Endothelial cell of umbilical vein (primary cell): ENCODE measurements around the gene NHS. TPM values are rescaled to one million over a fixed set of nuclear protein-coding genes. Genes with fewer than 3 reads are reported as not detected.

Experiments used
- BruUV-seq: library from RNA; stranded (reverse); fragments of 400-500 nt; replicated peaks from 2 replicates; lab custom pipeline; 2021; lab: Mats Ljungman, UMichigan
- CTCF ChIA-PET: fragments of 300-600, 350-600 bp; sonication (Branson Sonifier 250); formaldehyde crosslinking; loops from one replicate; lab custom pipeline; 2021; ENCODE audit warnings: antibody characterized with exemption, inconsistent platforms; lab: Charles Lee
- POLR2A ChIA-PET: fragments of 300-600, 350-600 bp; sonication (Branson Sonifier 250); formaldehyde crosslinking; loops from one replicate; lab custom pipeline; 2021; ENCODE audit warnings: antibody characterized with exemption, inconsistent platforms; lab: Charles Lee
- DNase-seq: peaks from one replicate; pipeline ENCODE4 v3.0.0-alpha.2; 2011; ENCODE audit warnings: low read depth, low spot score
- FAIRE-seq: peaks from 2 replicates; lab custom pipeline; 2011; peaks lifted over from hg19 to GRCh38; lab: Jason Lieb, UNC
- H2AFZ ChIP-seq: 2 replicates; pipeline ENCODE4 v1.6.0; 2012; ENCODE audit warnings: low read depth, low read length, control low read depth, inconsistent platforms
- H3K27ac ChIP-seq: 2 replicates; pipeline ENCODE4 v1.5.1; 2011; ENCODE audit warnings: low read depth, mild to moderate bottlenecking, control low read depth, low read length, moderate library complexity; ENCODE audit not compliant: insufficient read depth
- H3K27me3 ChIP-seq, 2 experiments: 2 replicates each; pipeline versions ENCODE4 v1.6.0 to v1.6.1; 2011; ENCODE audit warnings: low read length in 2 of 2, mixed read lengths in 1 of 2; ENCODE audit not compliant: control insufficient read depth in 2 of 2, insufficient read depth in 2 of 2
- H3K36me3 ChIP-seq, 2 experiments: 2 replicates in 1 of 2; 3 replicates in 1 of 2; pipeline ENCODE4 v1.5.1; 2011; ENCODE audit warnings: low read length in 2 of 2, mild to moderate bottlenecking in 1 of 2, moderate library complexity in 1 of 2; ENCODE audit not compliant: control insufficient read depth in 2 of 2, insufficient read depth in 2 of 2; ENCODE audit errors: extremely low read depth in 1 of 2
- H3K4me1 ChIP-seq: 3 replicates; pipeline ENCODE4 v1.5.1; 2011; ENCODE audit warnings: mild to moderate bottlenecking, low read length; ENCODE audit not compliant: control insufficient read depth, insufficient read depth; ENCODE audit errors: extremely low read depth
- H3K4me2 ChIP-seq: 2 replicates; pipeline ENCODE4 v1.6.1; 2011; ENCODE audit warnings: low read length, control low read depth, mixed read lengths; ENCODE audit not compliant: insufficient read depth
- H3K4me3 ChIP-seq, 3 experiments: fragments of 200-600 bp in 1 of 3; sonication (generic), shearing (Covaris generic) in 1 of 3; replicated peaks in 1 of 3; 2 replicates each; pipeline ENCODE4 v1.5.1; 2011 to 2016; ENCODE audit warnings: control low read depth in 3 of 3, low read length in 3 of 3, mild to moderate bottlenecking in 2 of 3, inconsistent platforms in 1 of 3, low read depth in 1 of 3, moderate library complexity in 1 of 3; ENCODE audit not compliant: insufficient read depth in 1 of 3
- H3K79me2 ChIP-seq: 2 replicates; pipeline ENCODE4 v1.6.0; 2012; ENCODE audit warnings: low read length, inconsistent platforms; ENCODE audit not compliant: control insufficient read depth, insufficient read depth
- H3K9ac ChIP-seq: replicated peaks from 2 replicates; pipeline ENCODE3; 2011; ENCODE audit warnings: low read length, control low read depth; ENCODE audit not compliant: insufficient read depth; ENCODE audit errors: extremely low read depth
- H3K9me1 ChIP-seq: replicated peaks from 3 replicates; pipeline ENCODE4 v1.6.0; 2011; ENCODE audit warnings: mild to moderate bottlenecking, low read length; ENCODE audit not compliant: control insufficient read depth, insufficient read depth; ENCODE audit errors: extremely low read depth
- H3K9me3 ChIP-seq: replicated peaks from 2 replicates; pipeline ENCODE4 v1.5.1; 2012; ENCODE audit warnings: low read length, inconsistent platforms; ENCODE audit not compliant: control insufficient read depth, insufficient read depth
- H4K20me1 ChIP-seq: replicated peaks from 2 replicates; pipeline ENCODE3; 2011; ENCODE audit warnings: mild to moderate bottlenecking, low read length; ENCODE audit not compliant: control insufficient read depth, insufficient read depth; ENCODE audit errors: extremely low read depth
- EZH2 ChIP-seq: IDR thresholded peaks from 2 replicates; pipeline ENCODE4 v1.6.1; 2012; ENCODE audit warnings: borderline replicate concordance, low read depth, mild to moderate bottlenecking, moderate library complexity, low read length, inconsistent platforms; ENCODE audit not compliant: severe bottlenecking
- FOS ChIP-seq: IDR thresholded peaks from 2 replicates; pipeline ENCODE4 v1.6.1; 2011; ENCODE audit warnings: mild to moderate bottlenecking, low read length, moderate library complexity, borderline replicate concordance; ENCODE audit not compliant: insufficient read depth
- GATA2 ChIP-seq: IDR thresholded peaks from 2 replicates; pipeline ENCODE4 v1.7.0; 2011; ENCODE audit warnings: low read depth, mild to moderate bottlenecking, moderate library complexity, mixed read lengths, low read length; ENCODE audit not compliant: insufficient read length, insufficient read depth
- JUN ChIP-seq: IDR thresholded peaks from 2 replicates; pipeline ENCODE4 v1.6.1; 2011; ENCODE audit warnings: borderline replicate concordance, low read depth; ENCODE audit not compliant: insufficient read length, insufficient read depth
- MYC ChIP-seq: IDR thresholded peaks from one replicate; pipeline ENCODE4 v1.6.1; 2011; ENCODE audit warnings: mild to moderate bottlenecking, low read depth, low read length
- POLR2A ChIP-seq: IDR thresholded peaks from 2 replicates; pipeline ENCODE4 v1.6.1; 2012; ENCODE audit warnings: low read depth, mild to moderate bottlenecking, control low read depth, low read length
- POLR2AphosphoS5 ChIP-seq: IDR thresholded peaks from 2 replicates; pipeline ENCODE4 v1.6.1; 2012; ENCODE audit warnings: low read depth, mild to moderate bottlenecking, control low read depth, low read length, moderate library complexity; ENCODE audit not compliant: insufficient read depth
- dilution Hi-C: fragments of 300-500 bp; cut with MboI; formaldehyde crosslinking; loops from one replicate; pipeline ENCODE4 v1.15.0; 2019; ENCODE audit warnings: low sequenced_read_pairs; ENCODE audit not compliant: extremely low pct_ligation_motif_present
- intact Hi-C: fragments of 100-400 bp; cut with micrococcal nuclease; formaldehyde crosslinking; loops from one replicate; pipeline ENCODE4 v1.10.0; 2022
- polyA plus RNA-seq, 4 experiments: library from polyadenylated mRNA; depleted of rRNA in 3 of 4; stranded (reverse) in 3 of 4; unstranded in 1 of 4; fragments of >200 nt; gene quantifications; 2 replicates each; pipeline versions ENCODE4 v1.2.1 to v1.2.3, GENCODE V29; 2011 to 2012; ENCODE audit warnings: missing spikeins in 1 of 4
- total RNA-seq: library from RNA; stranded (reverse); gene quantifications from 2 replicates; pipeline ENCODE4 v1.2.3, GENCODE V29; 2021
- TF ChIP-seq, protein P1 (sequence below), 2 donors: IDR thresholded peaks; 1 replicate in 1 of 2; 2 replicates in 1 of 2; pipeline ENCODE4 v1.5.1; 2011; ENCODE audit warnings: low read length in 2 of 2, mild to moderate bottlenecking in 2 of 2, moderate library complexity in 2 of 2, control low read depth in 1 of 2, inconsistent platforms in 1 of 2, low read depth in 1 of 2; ENCODE audit not compliant: insufficient read depth in 1 of 2; ENCODE audit errors: extremely low read depth in 1 of 2
- TF ChIP-seq, protein P2 (sequence below): IDR thresholded peaks from 2 replicates; pipeline ENCODE4 v1.6.1; 2011; ENCODE audit not compliant: insufficient read depth, insufficient read length

NHS gene
- total and polyA plus RNA-seq, 2 donors (not counting 3 experiments of a cell fraction or from before 2014, with no cell fraction given) = 0.07 to 0.46 TPM

DNA sequence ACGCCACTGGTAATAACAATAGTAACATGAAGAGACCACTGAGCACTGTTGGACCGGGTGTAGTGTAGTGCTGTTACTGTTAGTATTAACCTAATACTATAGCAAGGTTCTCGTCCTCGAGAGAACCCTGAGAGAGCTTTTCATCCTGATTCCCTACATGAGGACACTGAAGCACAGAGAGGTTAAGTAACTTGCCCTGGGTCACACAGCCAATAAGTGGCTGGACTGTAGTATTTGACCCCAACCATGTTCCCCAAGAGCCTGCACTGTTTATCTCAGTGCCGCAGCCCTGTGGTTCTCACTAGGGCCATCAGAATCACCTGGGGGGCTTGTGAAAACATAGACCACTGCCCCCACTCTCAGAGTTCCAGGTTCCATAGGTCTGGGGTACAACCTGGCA, 372.7 kb downstream of the NHS start:
- H3K9me3 ChIP-seq = no peaks in the 10 kb centered on the region
- no peak overlapping the region for H3K27ac ChIP-seq
- FAIRE-seq = no peak

More for the DNA sequence above, 372.7 kb downstream of the NHS start:
- Histone ChIP-seq H2AFZ (no peak overlapping the region), H4K20me1 (no peaks in the 10 kb centered on the region), H3K4me2 (no peak overlapping the region), H3K27me3 (no peaks in the 10 kb centered on the region), H3K79me2 (no peaks in the 10 kb centered on the region), H3K9ac (no peak overlapping the region), H3K4me1 (no peaks in the 10 kb centered on the region), H3K9me1 (no peaks in the 10 kb centered on the region), H3K4me3 (no peak overlapping the region), H3K36me3 (peaks cover 0 to 2% of the 10 kb centered on the region in 2 experiments)
- dilution Hi-C loops = no loop called here
- no TSS peak for BruUV-seq
- no peak for TF ChIP-seq POLR2AphosphoS5
- no peak for TF ChIP-seq MYC
- TF ChIP-seq GATA2 = no peak
- no peak for TF ChIP-seq JUN
- TF ChIP-seq, protein P1, sequence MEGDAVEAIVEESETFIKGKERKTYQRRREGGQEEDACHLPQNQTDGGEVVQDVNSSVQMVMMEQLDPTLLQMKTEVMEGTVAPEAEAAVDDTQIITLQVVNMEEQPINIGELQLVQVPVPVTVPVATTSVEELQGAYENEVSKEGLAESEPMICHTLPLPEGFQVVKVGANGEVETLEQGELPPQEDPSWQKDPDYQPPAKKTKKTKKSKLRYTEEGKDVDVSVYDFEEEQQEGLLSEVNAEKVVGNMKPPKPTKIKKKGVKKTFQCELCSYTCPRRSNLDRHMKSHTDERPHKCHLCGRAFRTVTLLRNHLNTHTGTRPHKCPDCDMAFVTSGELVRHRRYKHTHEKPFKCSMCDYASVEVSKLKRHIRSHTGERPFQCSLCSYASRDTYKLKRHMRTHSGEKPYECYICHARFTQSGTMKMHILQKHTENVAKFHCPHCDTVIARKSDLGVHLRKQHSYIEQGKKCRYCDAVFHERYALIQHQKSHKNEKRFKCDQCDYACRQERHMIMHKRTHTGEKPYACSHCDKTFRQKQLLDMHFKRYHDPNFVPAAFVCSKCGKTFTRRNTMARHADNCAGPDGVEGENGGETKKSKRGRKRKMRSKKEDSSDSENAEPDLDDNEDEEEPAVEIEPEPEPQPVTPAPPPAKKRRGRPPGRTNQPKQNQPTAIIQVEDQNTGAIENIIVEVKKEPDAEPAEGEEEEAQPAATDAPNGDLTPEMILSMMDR (IDR thresholded peaks at IDR 0.05; ENCODE audit: extremely low read depth in 1 of 2, insufficient read depth in 1 of 2, low read depth in 1 of 2, low read length in 2 of 2) = no peak
- TF ChIP-seq FOS = no peak
- TF ChIP-seq POLR2A = no peak
- TF ChIP-seq EZH2 = no peak
- TF ChIP-seq, protein P2, sequence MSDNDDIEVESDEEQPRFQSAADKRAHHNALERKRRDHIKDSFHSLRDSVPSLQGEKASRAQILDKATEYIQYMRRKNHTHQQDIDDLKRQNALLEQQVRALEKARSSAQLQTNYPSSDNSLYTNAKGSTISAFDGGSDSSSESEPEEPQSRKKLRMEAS = no peak
- ChIA-PET CTCF (no interaction called here), POLR2A (no interaction called here)
- intact Hi-C loops = no loop called here
- DNase-seq = no peak
